Keratinocyte (primary cell): ENCODE results near the gene FANCC. TPM values are rescaled to one million over a fixed set of nuclear protein-coding genes. Genes with fewer than 3 reads are reported as not detected.

Source experiments
- DNase-seq: peaks from one replicate; pipeline ENCODE4 v3.0.0-alpha.2; 2011; ENCODE audit warnings: low read depth, missing footprints, low spot score
- FAIRE-seq: peaks from 2 replicates; lab custom pipeline; 2011; peaks lifted over from hg19 to GRCh38; lab: Jason Lieb, UNC
- H2AFZ ChIP-seq: 2 replicates; pipeline ENCODE4 v1.6.0; 2012; ENCODE audit warnings: low read length, control low read depth, inconsistent platforms; ENCODE audit not compliant: control insufficient read depth
- H3K27ac ChIP-seq: 2 replicates; pipeline ENCODE4 v1.5.1; 2011; ENCODE audit warnings: low read length; ENCODE audit not compliant: control insufficient read depth, insufficient read depth
- H3K27me3 ChIP-seq: 3 replicates; pipeline ENCODE4 v1.6.0; 2011; ENCODE audit warnings: low read length; ENCODE audit not compliant: control insufficient read depth, insufficient read depth; ENCODE audit errors: extremely low read depth
- H3K36me3 ChIP-seq, 2 experiments: 2 replicates in 1 of 2; 3 replicates in 1 of 2; pipeline ENCODE4 v1.5.1; 2011; ENCODE audit warnings: low read length in 2 of 2, mild to moderate bottlenecking in 1 of 2; ENCODE audit not compliant: control insufficient read depth in 2 of 2, insufficient read depth in 2 of 2; ENCODE audit errors: extremely low read depth in 1 of 2
- H3K4me1 ChIP-seq: 3 replicates; pipeline ENCODE4 v1.5.1; 2011; ENCODE audit warnings: low read length; ENCODE audit not compliant: control insufficient read depth, insufficient read depth; ENCODE audit errors: extremely low read depth
- H3K4me2 ChIP-seq: 3 replicates; pipeline ENCODE4 v1.6.0; 2011; ENCODE audit warnings: low read depth, low read length; ENCODE audit not compliant: control insufficient read depth, insufficient read depth; ENCODE audit errors: extremely low read depth
- H3K4me3 ChIP-seq, 3 experiments: fragments of 200-600 bp in 1 of 3; sonication (generic) in 1 of 3; 2 replicates in 2 of 3; 3 replicates in 1 of 3; pipeline ENCODE4 v1.5.1; 2011 to 2016; ENCODE audit warnings: low read length in 3 of 3, mild to moderate bottlenecking in 3 of 3, control low read depth in 2 of 3, inconsistent platforms in 1 of 3, low read depth in 1 of 3, mixed read lengths in 1 of 3, mixed run types in 1 of 3, moderate library complexity in 1 of 3; ENCODE audit not compliant: control insufficient read depth in 2 of 3, insufficient read depth in 2 of 3; ENCODE audit errors: extremely low read depth in 1 of 3
- H3K79me2 ChIP-seq: 2 replicates; pipeline ENCODE4 v1.6.0; 2012; ENCODE audit warnings: low read length; ENCODE audit not compliant: control insufficient read depth, insufficient read depth
- H3K9ac ChIP-seq: 3 replicates; pipeline ENCODE4 v1.6.0; 2011; ENCODE audit warnings: low read length; ENCODE audit not compliant: control insufficient read depth, insufficient read depth; ENCODE audit errors: extremely low read depth
- H3K9me1 ChIP-seq: 3 replicates; pipeline ENCODE4 v1.6.0; 2011; ENCODE audit warnings: low read length; ENCODE audit not compliant: control insufficient read depth, insufficient read depth; ENCODE audit errors: extremely low read depth
- H3K9me3 ChIP-seq: 2 replicates; pipeline ENCODE4 v1.5.1; 2012; ENCODE audit warnings: low read depth, low read length; ENCODE audit not compliant: control insufficient read depth
- H4K20me1 ChIP-seq: 3 replicates; pipeline ENCODE4 v1.6.0; 2011; ENCODE audit warnings: low read length; ENCODE audit not compliant: control insufficient read depth, insufficient read depth; ENCODE audit errors: extremely low read depth
- EZH2 ChIP-seq: IDR thresholded peaks from one replicate; pipeline ENCODE4 v1.6.1; 2012; ENCODE audit warnings: inconsistent platforms, mild to moderate bottlenecking, low read length, moderate library complexity
- dilution Hi-C: fragments of 300-500 bp; cut with MboI; formaldehyde crosslinking; loops from one replicate; pipeline ENCODE4 v1.7.0; 2020; ENCODE audit warnings: low sequenced_read_pairs; ENCODE audit not compliant: extremely low pct_ligation_motif_present
- polyA plus RNA-seq, 5 experiments: library from polyadenylated mRNA; depleted of rRNA in 3 of 5; stranded (reverse) in 3 of 5; stranded (forward) in 1 of 5; unstranded in 1 of 5; fragments of >200 nt; gene quantifications; 1 replicate in 1 of 5; 2 replicates in 3 of 5; 3 replicates in 1 of 5; pipeline versions ENCODE4 v1.2.1 to v1.2.3, GENCODE V29; 2011 to 2012; ENCODE audit warnings: missing spikeins in 2 of 5, low read depth in 1 of 5, low replicate concordance in 1 of 5
- TF ChIP-seq, protein P1 (sequence below), 3 experiments: IDR thresholded peaks in 1 of 3; conservative IDR thresholded peaks in 1 of 3; optimal IDR thresholded peaks in 1 of 3; 2 replicates in 2 of 3; 3 replicates in 1 of 3; pipeline versions ENCODE3 to v1.5.1; 2011; ENCODE audit warnings: low read length in 3 of 3, mild to moderate bottlenecking in 3 of 3, moderate library complexity in 2 of 3, control low read depth in 1 of 3, inconsistent platforms in 1 of 3; ENCODE audit not compliant: insufficient read depth in 2 of 3; ENCODE audit errors: extremely low read depth in 1 of 3

FANCC gene
- polyA plus RNA-seq, 1 donor (not counting 4 experiments of a cell fraction or from before 2014, with no cell fraction given) = 8.3 TPM

DNA sequence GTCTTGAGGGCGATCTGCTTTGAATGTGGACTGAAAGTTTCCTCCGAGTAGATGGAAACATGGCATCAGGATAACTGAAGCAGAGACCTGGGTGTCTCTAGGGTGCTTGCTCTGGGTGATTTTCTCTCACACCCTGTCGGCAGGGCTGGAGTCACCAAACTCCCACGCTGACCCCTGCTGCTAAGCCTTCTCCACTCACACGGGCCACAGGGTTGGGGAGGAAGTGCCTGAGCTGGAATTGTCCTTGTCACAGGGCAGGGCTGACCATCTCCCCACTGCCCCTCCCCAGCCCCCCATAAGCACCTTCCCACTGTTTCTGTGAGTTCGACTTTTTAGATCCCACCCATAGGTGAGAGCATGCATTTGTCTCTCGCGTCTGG is 212.9 kb downstream of the FANCC start:
- H3K9ac ChIP-seq = peak overlapping the region; percentile 66
- no peaks in the 10 kb centered on the region for H3K9me3 ChIP-seq
- FAIRE-seq = no peak
- no peak overlapping the region for H3K4me2 ChIP-seq
- no peaks in the 10 kb centered on the region for H3K79me2 ChIP-seq
- no peaks in the 10 kb centered on the region for H3K27me3 ChIP-seq
- no peak overlapping the region for H3K4me3 ChIP-seq
- dilution Hi-C loops = no loop called here
- no peaks in the 10 kb centered on the region for H4K20me1 ChIP-seq
- H3K9me1 ChIP-seq = peaks cover 4% of the 10 kb centered on the region
- DNase-seq = no peak
- H3K27ac ChIP-seq = peak overlapping the region; percentile 91
- TF ChIP-seq EZH2 = no peak
- TF ChIP-seq, protein P1, sequence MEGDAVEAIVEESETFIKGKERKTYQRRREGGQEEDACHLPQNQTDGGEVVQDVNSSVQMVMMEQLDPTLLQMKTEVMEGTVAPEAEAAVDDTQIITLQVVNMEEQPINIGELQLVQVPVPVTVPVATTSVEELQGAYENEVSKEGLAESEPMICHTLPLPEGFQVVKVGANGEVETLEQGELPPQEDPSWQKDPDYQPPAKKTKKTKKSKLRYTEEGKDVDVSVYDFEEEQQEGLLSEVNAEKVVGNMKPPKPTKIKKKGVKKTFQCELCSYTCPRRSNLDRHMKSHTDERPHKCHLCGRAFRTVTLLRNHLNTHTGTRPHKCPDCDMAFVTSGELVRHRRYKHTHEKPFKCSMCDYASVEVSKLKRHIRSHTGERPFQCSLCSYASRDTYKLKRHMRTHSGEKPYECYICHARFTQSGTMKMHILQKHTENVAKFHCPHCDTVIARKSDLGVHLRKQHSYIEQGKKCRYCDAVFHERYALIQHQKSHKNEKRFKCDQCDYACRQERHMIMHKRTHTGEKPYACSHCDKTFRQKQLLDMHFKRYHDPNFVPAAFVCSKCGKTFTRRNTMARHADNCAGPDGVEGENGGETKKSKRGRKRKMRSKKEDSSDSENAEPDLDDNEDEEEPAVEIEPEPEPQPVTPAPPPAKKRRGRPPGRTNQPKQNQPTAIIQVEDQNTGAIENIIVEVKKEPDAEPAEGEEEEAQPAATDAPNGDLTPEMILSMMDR (optimal IDR thresholded peaks at IDR 0.05 in 1 of 3, IDR thresholded peaks at IDR 0.05 in 1 of 3, conservative IDR thresholded peaks at IDR 0.05 in 1 of 3; ENCODE audit: extremely low read depth in 1 of 3, insufficient read depth in 2 of 3, low read length in 3 of 3) = no peak
- H2AFZ ChIP-seq = no peak overlapping the region
- H3K36me3 ChIP-seq = peaks cover 5 to 6% of the 10 kb centered on the region in 2 experiments
- peaks cover 61% of the 10 kb centered on the region for H3K4me1 ChIP-seq

DNA sequence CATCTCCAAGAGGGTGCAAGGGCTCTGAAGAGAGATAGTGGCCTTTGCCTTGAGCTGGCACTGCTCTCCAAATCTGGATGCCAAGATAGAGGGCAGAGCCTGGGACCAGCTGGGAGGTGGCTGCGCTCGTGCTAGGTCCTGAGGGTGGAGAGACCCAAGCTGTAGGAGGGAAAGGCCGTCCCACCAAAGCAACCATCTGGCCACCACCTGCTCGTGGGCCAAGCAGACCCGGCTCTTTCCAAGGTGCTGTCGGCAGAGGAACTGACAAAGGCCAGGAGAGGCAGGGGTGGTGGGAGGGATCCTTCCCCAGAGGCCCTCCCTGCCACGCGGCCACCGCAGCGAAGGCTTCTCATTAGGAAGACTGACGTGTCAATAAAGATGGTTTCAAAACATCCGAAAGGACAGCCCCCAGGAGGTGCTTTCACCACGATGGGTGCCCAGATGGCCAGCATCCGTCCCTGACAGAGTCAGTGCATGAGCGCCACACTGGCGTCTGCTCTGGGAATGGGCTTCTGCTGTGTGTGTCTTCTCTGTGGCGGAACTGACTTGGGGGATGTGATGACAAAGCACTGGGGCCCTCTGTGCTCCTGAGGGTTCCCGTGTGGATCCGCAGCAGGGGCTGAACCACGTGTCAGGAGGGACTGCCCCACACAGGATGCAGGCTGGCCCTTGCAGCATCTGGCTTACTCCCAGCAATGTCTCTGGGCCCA is 213.5 kb downstream of the FANCC start:
- H3K9me1 ChIP-seq = peaks cover 4% of the 10 kb centered on the region
- H3K9me3 ChIP-seq = no peaks in the 10 kb centered on the region
- H3K79me2 ChIP-seq = no peaks in the 10 kb centered on the region
- DNase-seq (no peak), FAIRE-seq (no peak)
- TF ChIP-seq, protein P1 (optimal IDR thresholded peaks at IDR 0.05 in 1 of 3, IDR thresholded peaks at IDR 0.05 in 1 of 3, conservative IDR thresholded peaks at IDR 0.05 in 1 of 3; ENCODE audit: extremely low read depth in 1 of 3, insufficient read depth in 2 of 3, low read length in 3 of 3) = no peak
- no peak for TF ChIP-seq EZH2
- H3K27ac ChIP-seq = peak overlapping the region; percentile 91
- dilution Hi-C loops = no loop called here
- H3K9ac ChIP-seq = no peak overlapping the region
- H3K4me1 ChIP-seq = peaks cover 64% of the 10 kb centered on the region
- H3K36me3 ChIP-seq = peaks cover 5 to 6% of the 10 kb centered on the region in 2 experiments
- no peak overlapping the region for H2AFZ ChIP-seq
- H3K4me3 ChIP-seq = no peak overlapping the region
- H3K27me3 ChIP-seq = no peaks in the 10 kb centered on the region
- H4K20me1 ChIP-seq = no peaks in the 10 kb centered on the region
- no peak overlapping the region for H3K4me2 ChIP-seq
